CD14-positive monocyte (primary cell): ENCODE measurements around the gene ATOH8. TPM values are rescaled to one million over a fixed set of nuclear protein-coding genes. Genes with fewer than 3 reads are reported as not detected.

Experiments
- DNase-seq, 3 donors: peaks; one replicate each; pipeline ENCODE4 v3.0.0-alpha.2; 2011 to 2022
- H2AFZ ChIP-seq: 2 replicates; pipeline ENCODE4 v1.6.0; 2012; ENCODE audit warnings: mild to moderate bottlenecking, low read depth, low read length, inconsistent platforms; ENCODE audit not compliant: insufficient read depth, poor library complexity, severe bottlenecking
- H3K27ac ChIP-seq, 2 donors: 1 replicate in 1 of 2; 2 replicates in 1 of 2; pipeline ENCODE4 v1.5.1; 2012 to 2013; ENCODE audit warnings: low read length in 2 of 2, control low read depth in 1 of 2, inconsistent platforms in 1 of 2, low read depth in 1 of 2, mild to moderate bottlenecking in 1 of 2
- H3K27me3 ChIP-seq, 2 donors: one replicate each; pipeline versions ENCODE4 v1.6.0 to v1.6.1; 2011 to 2013; ENCODE audit warnings: low read length in 2 of 2; ENCODE audit not compliant: control insufficient read depth in 2 of 2, insufficient read depth in 2 of 2
- H3K36me3 ChIP-seq, 2 donors: replicated peaks in 1 of 2; 1 replicate in 1 of 2; 2 replicates in 1 of 2; pipeline versions ENCODE4 v1.5.1 to v1.6.1; 2012 to 2013; ENCODE audit warnings: low read length in 2 of 2, control low read depth in 1 of 2, inconsistent platforms in 1 of 2, mild to moderate bottlenecking in 1 of 2; ENCODE audit not compliant: insufficient read depth in 2 of 2, control insufficient read depth in 1 of 2
- H3K4me1 ChIP-seq, 2 donors: 1 replicate in 1 of 2; 2 replicates in 1 of 2; pipeline versions ENCODE4 v1.5.1 to v1.6.1; 2012 to 2013; ENCODE audit warnings: low read length in 2 of 2, control low read depth in 1 of 2, inconsistent platforms in 1 of 2, mild to moderate bottlenecking in 1 of 2, moderate library complexity in 1 of 2; ENCODE audit not compliant: insufficient read depth in 2 of 2, control insufficient read depth in 1 of 2
- H3K4me2 ChIP-seq: replicated peaks from 2 replicates; pipeline ENCODE3; 2012; ENCODE audit warnings: low read length, moderate library complexity, mild to moderate bottlenecking; ENCODE audit not compliant: poor library complexity, severe bottlenecking; ENCODE audit errors: extremely low read depth
- H3K4me3 ChIP-seq, 3 experiments: fragments of 200-600 bp in 1 of 3; sonication (generic) in 1 of 3; replicated peaks in 1 of 3; 1 replicate in 2 of 3; 2 replicates in 1 of 3; pipeline ENCODE4 v1.5.1; 2011 to 2013; ENCODE audit warnings: low read length in 3 of 3, mild to moderate bottlenecking in 3 of 3, control low read depth in 2 of 3, low read depth in 2 of 3, inconsistent platforms in 1 of 3, moderate library complexity in 1 of 3
- H3K79me2 ChIP-seq: 2 replicates; pipeline ENCODE4 v1.6.0; 2012; ENCODE audit warnings: mild to moderate bottlenecking, control low read depth, inconsistent platforms, low read length, moderate library complexity; ENCODE audit not compliant: insufficient read depth
- H3K9ac ChIP-seq: 2 replicates; pipeline ENCODE4 v1.6.0; 2017; ENCODE audit warnings: low read length, mild to moderate bottlenecking; ENCODE audit not compliant: insufficient read depth, poor library complexity, severe bottlenecking
- H3K9me3 ChIP-seq, 2 donors: replicated peaks in 1 of 2; 1 replicate in 1 of 2; 2 replicates in 1 of 2; pipeline versions ENCODE4 v1.5.1 to v1.6.1; 2012 to 2013; ENCODE audit warnings: low read length in 2 of 2, control low read depth in 1 of 2; ENCODE audit not compliant: control insufficient read depth in 1 of 2, insufficient read depth in 1 of 2
- H4K20me1 ChIP-seq: 2 replicates; pipeline ENCODE4 v1.6.0; 2012; ENCODE audit warnings: mild to moderate bottlenecking, low read length, control low read depth, moderate library complexity; ENCODE audit not compliant: insufficient read depth
- H3K27ac Mint-ChIP-seq, 7 donors: one replicate each; pipeline ENCODE4 v1.8.0; 2020; ENCODE audit warnings: mild to moderate bottlenecking in 7 of 7, mixed read lengths in 7 of 7, moderate library complexity in 6 of 7, inconsistent platforms in 2 of 7
- H3K27me3 Mint-ChIP-seq, 3 donors: one replicate each; pipeline ENCODE4 v1.8.0; 2021 to 2022; ENCODE audit warnings: low read depth in 3 of 3, mild to moderate bottlenecking in 3 of 3, mixed read lengths in 3 of 3, moderate library complexity in 3 of 3, inconsistent platforms in 1 of 3
- H3K36me3 Mint-ChIP-seq, 2 donors: one replicate each; pipeline ENCODE4 v1.8.0; 2020; ENCODE audit warnings: mixed read lengths in 2 of 2, inconsistent platforms in 1 of 2, mild to moderate bottlenecking in 1 of 2
- H3K4me1 Mint-ChIP-seq: one replicate; pipeline ENCODE4 v1.8.0; 2020; ENCODE audit warnings: mild to moderate bottlenecking, mixed read lengths
- H3K4me3 Mint-ChIP-seq, 2 donors: one replicate each; pipeline ENCODE4 v1.8.0; 2020; ENCODE audit warnings: mild to moderate bottlenecking in 2 of 2, mixed read lengths in 2 of 2, moderate library complexity in 1 of 2
- H3K9me3 Mint-ChIP-seq, 7 donors: one replicate each; pipeline ENCODE4 v1.8.0; 2020 to 2022; ENCODE audit warnings: mixed read lengths in 7 of 7, mild to moderate bottlenecking in 6 of 7, moderate library complexity in 6 of 7, inconsistent platforms in 2 of 7
- intact Hi-C, 2 donors: fragments of 100-400 bp; cut with micrococcal nuclease; formaldehyde crosslinking; loops; one replicate each; pipeline versions ENCODE4 v1.15.0 to v1.15.1; 2023
- polyA plus RNA-seq, 3 donors: library from polyadenylated mRNA; depleted of rRNA in 1 of 3; unstranded in 2 of 3; stranded (reverse) in 1 of 3; fragments of 300-500 nt in 2 of 3; fragments of >200 nt in 1 of 3; fragmentation: Illumina TruSeq in 2 of 3; gene quantifications; 1 replicate in 2 of 3; 2 replicates in 1 of 3; pipeline ENCODE4 v1.2.3, GENCODE V29; 2012 to 2021
- small RNA-seq: library from RNA; depleted of rRNA; stranded (forward); fragments of <200 nt; gene quantifications from one replicate; pipeline ENCODE3, GENCODE V24; 2012; ENCODE audit warnings: low read depth; ENCODE audit not compliant: insufficient read length
- TF ChIP-seq, protein P1 (sequence below): fragments of 200-600 bp; IDR thresholded peaks from one replicate; pipeline ENCODE4 v1.8.0; 2022; ENCODE audit warnings: antibody characterized with exemption, mild to moderate bottlenecking

The ATOH8 gene
- polyA plus RNA-seq, 3 donors = 2.0 to 3.9 (median 2.1) TPM

DNA sequence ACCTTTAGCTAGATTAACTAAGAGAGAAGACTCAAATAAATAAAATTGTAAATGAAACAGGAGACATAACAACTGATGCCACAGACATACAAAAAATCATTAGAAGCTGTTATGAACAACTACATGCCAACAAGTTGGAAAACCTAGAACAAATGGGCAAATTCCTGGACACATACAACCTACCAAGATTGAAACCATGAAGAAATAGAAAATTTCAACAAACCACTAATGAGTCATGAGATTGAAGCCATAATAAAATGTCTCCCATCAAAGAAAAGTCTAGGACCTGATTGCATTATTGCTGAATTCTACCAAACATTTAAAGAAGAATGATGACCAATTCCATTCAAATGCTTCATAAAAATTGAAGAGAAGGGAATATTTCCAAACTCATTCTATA is 80.7 kb downstream of the ATOH8 start:
- Mint-ChIP-seq H3K9me3 (peaks cover 0 to 6% (median 2%) of the 10 kb centered on the region in 7 donors), H3K27ac (no peak overlapping the region), H3K27me3 (peaks cover 0 to 2% (median 0%) of the 10 kb centered on the region in 3 donors), H3K36me3 (peaks cover 9 to 16% of the 10 kb centered on the region in 2 donors), H3K4me1 (no peaks in the 10 kb centered on the region), H3K4me3 (no peak overlapping the region)
- H3K27ac ChIP-seq = no peak overlapping the region
- no peaks in the 10 kb centered on the region for H4K20me1 ChIP-seq
- peaks cover 4 to 11% of the 10 kb centered on the region in 2 donors for H3K36me3 ChIP-seq
- no peaks in the 10 kb centered on the region for H3K27me3 ChIP-seq
- H3K79me2 ChIP-seq = no peaks in the 10 kb centered on the region
- no peaks in the 10 kb centered on the region for H3K9me3 ChIP-seq
- no peak overlapping the region for H2AFZ ChIP-seq
- TF ChIP-seq, protein P1, sequence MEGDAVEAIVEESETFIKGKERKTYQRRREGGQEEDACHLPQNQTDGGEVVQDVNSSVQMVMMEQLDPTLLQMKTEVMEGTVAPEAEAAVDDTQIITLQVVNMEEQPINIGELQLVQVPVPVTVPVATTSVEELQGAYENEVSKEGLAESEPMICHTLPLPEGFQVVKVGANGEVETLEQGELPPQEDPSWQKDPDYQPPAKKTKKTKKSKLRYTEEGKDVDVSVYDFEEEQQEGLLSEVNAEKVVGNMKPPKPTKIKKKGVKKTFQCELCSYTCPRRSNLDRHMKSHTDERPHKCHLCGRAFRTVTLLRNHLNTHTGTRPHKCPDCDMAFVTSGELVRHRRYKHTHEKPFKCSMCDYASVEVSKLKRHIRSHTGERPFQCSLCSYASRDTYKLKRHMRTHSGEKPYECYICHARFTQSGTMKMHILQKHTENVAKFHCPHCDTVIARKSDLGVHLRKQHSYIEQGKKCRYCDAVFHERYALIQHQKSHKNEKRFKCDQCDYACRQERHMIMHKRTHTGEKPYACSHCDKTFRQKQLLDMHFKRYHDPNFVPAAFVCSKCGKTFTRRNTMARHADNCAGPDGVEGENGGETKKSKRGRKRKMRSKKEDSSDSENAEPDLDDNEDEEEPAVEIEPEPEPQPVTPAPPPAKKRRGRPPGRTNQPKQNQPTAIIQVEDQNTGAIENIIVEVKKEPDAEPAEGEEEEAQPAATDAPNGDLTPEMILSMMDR = no peak
- H3K4me3 ChIP-seq = no peak overlapping the region
- no peak for DNase-seq
- H3K9ac ChIP-seq = no peak overlapping the region
- intact Hi-C loops = no loop called here
- no peaks in the 10 kb centered on the region for H3K4me1 ChIP-seq
- H3K4me2 ChIP-seq = no peak overlapping the region

Small RNA genes within 50 kb of the gene (small RNA-seq; reads per million reads assigned to genes)
- gene MIR6071 (not detected), gene RN7SKP83 (not detected), gene RNU1-38P (29.3 reads per million, percentile 91 among the genes with 10 or more reads in this experiment)

Other genes starting within 250 kb of the ATOH8 start
- gene MAT2A, start 214.8 kb upstream of the ATOH8 start, polyA plus RNA-seq = 100 to 1,000 TPM in 2 of 3 donors, 10 to 100 TPM in 1; 97.0 to 454 (median 117) TPM
- gene GGCX, start 192.5 kb upstream of the ATOH8 start, polyA plus RNA-seq = 10 to 100 TPM; 24.0 to 34.4 (median 32.0) TPM
- 100 to 1,000 TPM; 260 to 761 (median 623) TPM for gene VAMP8, start 176.4 kb upstream of the ATOH8 start, polyA plus RNA-seq
- gene VAMP5, start 169.6 kb upstream of the ATOH8 start, polyA plus RNA-seq = 100 to 1,000 TPM; 154 to 251 (median 171) TPM
- gene RNF181, start 158.2 kb upstream of the ATOH8 start, polyA plus RNA-seq = 100 to 1,000 TPM; 254 to 475 (median 382) TPM
- 10 to 100 TPM; 24.7 to 29.1 (median 26.6) TPM for gene TMEM150A, start 151.3 kb upstream of the ATOH8 start, polyA plus RNA-seq
- gene C2orf68, start 141.9 kb upstream of the ATOH8 start, polyA plus RNA-seq = 10 to 100 TPM; 24.2 to 32.9 (median 30.7) TPM
- 10 to 100 TPM; 46.5 to 48.3 (median 48.0) TPM for gene USP39, start 137.8 kb upstream of the ATOH8 start, polyA plus RNA-seq
- under 1 TPM in 2 of 3 donors, not detected in 1; 0.18 to 0.47 TPM for gene SFTPB, start 85.8 kb upstream of the ATOH8 start, polyA plus RNA-seq
- gene GNLY, start 59.6 kb upstream of the ATOH8 start, polyA plus RNA-seq = 10 to 100 TPM in 2 of 3 donors, 1 to 10 TPM in 1; 4.6 to 13.2 (median 11.1) TPM
- gene ST3GAL5, start 135.0 kb downstream of the ATOH8 start, polyA plus RNA-seq = 10 to 100 TPM; 14.0 to 51.2 (median 19.5) TPM